Measurements from ENCODE around the gene RHEB. TPM values are rescaled to one million over a fixed set of nuclear protein-coding genes. Genes with fewer than 3 reads are reported as not detected.

RHEB gene
- total and polyA plus RNA-seq, 2 of the 4 experiments (the other 2 are of a cell fraction) = 19.7 to 67.2 TPM

- POLR2A ChIA-PET (ENCODE audit: unreplicated experiment) = no interaction called here
- 100% methylated on average over 1 of the region's 12 CpGs; no CpG with 5 or more reads in 1 of the 2 experiments for WGBS, 2 experiments (ENCODE audit: extremely low coverage in 2 of 2, insufficient read length in 1 of 2)
These were observed 36.9 kb upstream of the RHEB start for GRCh38 chr7:151556592-151556991.

More at GRCh38 chr7:151556592-151556991, 36.9 kb upstream of the RHEB start:
- peaks cover 11% of the 10 kb centered on the region for H3K4me1 ChIP-seq (ENCODE audit: control insufficient read depth, insufficient read depth, low read length)
- CTCF ChIA-PET = no interaction called here
- H3K27me3 ChIP-seq (ENCODE audit: control insufficient read depth, insufficient read depth, low read length) = no peaks in the 10 kb centered on the region
- no peaks in the 10 kb centered on the region for H4K20me1 ChIP-seq (ENCODE audit: insufficient read depth, low read length)
- H4K5ac ChIP-seq (ENCODE audit: low read depth, low read length) = no peak overlapping the region
- DNase-seq = no peak
- in situ Hi-C loops (cut with MboI; ENCODE audit: low sequenced_read_pairs) = no loop called here
- H2AK9ac ChIP-seq (replicated peaks; ENCODE audit: low read depth, low read length, poor library complexity) = no peak overlapping the region
- TF ChIP-seq CTCF (conservative IDR thresholded peaks at IDR 0.05; ENCODE audit: low read depth, low read length) = no peak
- no peak for TF ChIP-seq SMC3 (IDR thresholded peaks at IDR 0.05; ENCODE audit: low read depth, low read length)
- no peak for TF ChIP-seq NFE2L2 (IDR thresholded peaks at IDR 0.05; ENCODE audit: low read depth, low read length)
- no peak for TF ChIP-seq BHLHE40 (IDR thresholded peaks at IDR 0.05; ENCODE audit: low read depth, low read length)
- TF ChIP-seq, protein P1, sequence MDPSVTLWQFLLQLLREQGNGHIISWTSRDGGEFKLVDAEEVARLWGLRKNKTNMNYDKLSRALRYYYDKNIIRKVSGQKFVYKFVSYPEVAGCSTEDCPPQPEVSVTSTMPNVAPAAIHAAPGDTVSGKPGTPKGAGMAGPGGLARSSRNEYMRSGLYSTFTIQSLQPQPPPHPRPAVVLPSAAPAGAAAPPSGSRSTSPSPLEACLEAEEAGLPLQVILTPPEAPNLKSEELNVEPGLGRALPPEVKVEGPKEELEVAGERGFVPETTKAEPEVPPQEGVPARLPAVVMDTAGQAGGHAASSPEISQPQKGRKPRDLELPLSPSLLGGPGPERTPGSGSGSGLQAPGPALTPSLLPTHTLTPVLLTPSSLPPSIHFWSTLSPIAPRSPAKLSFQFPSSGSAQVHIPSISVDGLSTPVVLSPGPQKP (IDR thresholded peaks at IDR 0.05; ENCODE audit: borderline replicate concordance, low read depth, low read length) = no peak
- TF ChIP-seq CEBPB (IDR thresholded peaks at IDR 0.05; ENCODE audit: low read depth, low read length) = no peak
- TF ChIP-seq FOS (IDR thresholded peaks at IDR 0.05; ENCODE audit: low read depth, low read length) = no peak
- no peak for TF ChIP-seq POLR2A (IDR thresholded peaks at IDR 0.05; ENCODE audit: low read depth, low read length)
- TF ChIP-seq RAD21 (IDR thresholded peaks at IDR 0.05; ENCODE audit: low read length) = no peak
- no peak for TF ChIP-seq RCOR1 (IDR thresholded peaks at IDR 0.05; ENCODE audit: insufficient replicate concordance, low read length)
- TF ChIP-seq CHD1 (IDR thresholded peaks at IDR 0.05; ENCODE audit: low read depth, low read length) = no peak
- TF ChIP-seq MAZ (IDR thresholded peaks at IDR 0.05; ENCODE audit: borderline replicate concordance, low read depth, low read length) = no peak
- no peak overlapping the region for H3K4ac ChIP-seq (ENCODE audit: low read depth, low read length)
- H3K27ac ChIP-seq (ENCODE audit: insufficient read depth, low read length) = no peak overlapping the region
- no peaks in the 10 kb centered on the region for H3K9me3 ChIP-seq (ENCODE audit: control insufficient read depth, insufficient read depth, low read length)
- no peak overlapping the region for H2AFZ ChIP-seq (replicated peaks; ENCODE audit: low read length, poor library complexity)
- H3K18ac ChIP-seq (ENCODE audit: low read depth, low read length) = no peak overlapping the region
- H3K9me1 ChIP-seq (ENCODE audit: insufficient read depth, low read length) = peaks cover 5% of the 10 kb centered on the region
- H4K8ac ChIP-seq (ENCODE audit: low read depth in 2 of 2, low read length in 2 of 2) = no peak overlapping the region
- dilution Hi-C loops (cut with HindIII; ENCODE audit: low sequenced_read_pairs, unreplicated experiment) = no loop called here
- no peak overlapping the region for H3K9ac ChIP-seq (ENCODE audit: low read depth, low read length)
- H2BK120ac ChIP-seq (ENCODE audit: low read depth, low read length) = no peak overlapping the region
- no peak overlapping the region for H3K56ac ChIP-seq (ENCODE audit: extremely low read depth, insufficient read depth, low read length)
- H3K36me3 ChIP-seq (ENCODE audit: control insufficient read depth, insufficient read depth, low read length) = peaks cover 15% of the 10 kb centered on the region
- H3K14ac ChIP-seq (replicated peaks; ENCODE audit: low read depth, low read length) = no peak overlapping the region
- no peak overlapping the region for H3K4me2 ChIP-seq (ENCODE audit: low read depth, low read length)
- H3K4me3 ChIP-seq (ENCODE audit: insufficient read depth, low read depth, low read length) = no peak overlapping the region
- no peak overlapping the region for H2BK15ac ChIP-seq (ENCODE audit: low read depth, low read length)
- no peak overlapping the region for H2BK20ac ChIP-seq (ENCODE audit: low read depth, low read length)
- H2BK5ac ChIP-seq (ENCODE audit: low read depth, low read length, poor library complexity, severe bottlenecking) = no peak overlapping the region
- no peak overlapping the region for H4K91ac ChIP-seq (ENCODE audit: insufficient read depth, low read depth, low read length)
- 0 out of 4 replicates have a peak, but pooled peaks cover 0 to 5% of the 10 kb centered on the region in 2 experiments for H3K79me1 ChIP-seq (ENCODE audit: low read depth in 1 of 2, low read length in 2 of 2)
- intact Hi-C loops (cut with micrococcal nuclease) = loop anchor here (5.0 to 10.0 kb wide), 2 partner anchors 34 to 72 kb away; no protein-coding TSS in a partner anchor
- BruUV-seq (replicated peaks) = TSS peak; percentile 65
- ATAC-seq (ENCODE audit: low read depth) = no peak
- H3K23ac ChIP-seq (ENCODE audit: low read depth, low read length) = no peak overlapping the region
- H2AK5ac ChIP-seq (ENCODE audit: low read depth, low read length) = no peak overlapping the region
